ENCODE results near the gene DSP. TPM values are rescaled to one million over a fixed set of nuclear protein-coding genes. Genes with fewer than 3 reads are reported as not detected.

Gene DSP
- total and polyA plus RNA-seq, 2 experiments from 2014 or later, result 16.8 to 43.7 TPM

GRCh38 chr6:7578931-7579330, 37.5 kb downstream of the DSP start:
- H2AFZ ChIP-seq, result no peak overlapping the region
- Mint-ChIP-seq H3K4me1 (no peaks in the 10 kb centered on the region), H3K27me3 (ENCODE audit: insufficient read depth, low read depth, poor library complexity) (no peaks in the 10 kb centered on the region), H3K36me3 (ENCODE audit: low read depth) (peaks cover 36% of the 10 kb centered on the region), H3K9me3 (no peaks in the 10 kb centered on the region), H3K4me3 (no peak overlapping the region), H3K27ac (no peak overlapping the region)
- H3K9me2 ChIP-seq (ENCODE audit: insufficient read depth), result no peaks in the 10 kb centered on the region
- H3K4me3 ChIP-seq, result no peak overlapping the region
- peaks cover 23% of the 10 kb centered on the region for H3K36me3 ChIP-seq (ENCODE audit: insufficient read depth)
- no peak overlapping the region for H3K27ac ChIP-seq (ENCODE audit: low read depth)
- DNase-seq (ENCODE audit: low spot score) (no peak), ATAC-seq (no peak)
- no peaks in the 10 kb centered on the region; the same call in 1 of the 2 replicates for H4K20me1 ChIP-seq (replicated peaks; ENCODE audit: insufficient read depth)
- H3F3A ChIP-seq (replicated peaks; ENCODE audit: low read depth), result no peaks in the 10 kb centered on the region
- no peaks in the 10 kb centered on the region for H3K79me2 ChIP-seq (replicated peaks; ENCODE audit: insufficient read depth)
- no peak overlapping the region for H3K4me2 ChIP-seq
- no peaks in the 10 kb centered on the region for H3K27me3 ChIP-seq (ENCODE audit: insufficient read depth)
- no peak for TF ChIP-seq POLR2AphosphoS5 (IDR thresholded peaks at IDR 0.05; ENCODE audit: low read depth)
- H3K4me1 ChIP-seq (ENCODE audit: insufficient read depth), result no peaks in the 10 kb centered on the region

GRCh38 chr6:7579851-7580250, 38.4 kb downstream of the DSP start:
- Histone ChIP-seq H3K27ac (ENCODE audit: low read depth) (no peak overlapping the region), H3K4me3 (no peak overlapping the region), H3K36me3 (ENCODE audit: insufficient read depth) (peaks cover 19% of the 10 kb centered on the region), H2AFZ (no peak overlapping the region), H3K79me2 (replicated peaks; ENCODE audit: insufficient read depth) (no peaks in the 10 kb centered on the region), H3F3A (replicated peaks; ENCODE audit: low read depth) (no peaks in the 10 kb centered on the region), H3K9me2 (ENCODE audit: insufficient read depth) (no peaks in the 10 kb centered on the region), H4K20me1 (replicated peaks; ENCODE audit: insufficient read depth) (no peaks in the 10 kb centered on the region; the same call in 1 of the 2 replicates), H3K27me3 (ENCODE audit: insufficient read depth) (no peaks in the 10 kb centered on the region), H3K4me1 (ENCODE audit: insufficient read depth) (no peaks in the 10 kb centered on the region), H3K4me2 (no peak overlapping the region)
- TF ChIP-seq EZH2phosphoT487 (IDR thresholded peaks at IDR 0.05; ENCODE audit: unreplicated experiment) (no peak), ZNF114 (CRISPR knock-in tag; IDR thresholded peaks at IDR 0.05) (no peak), STAT1 (IDR thresholded peaks at IDR 0.05; ENCODE audit: unreplicated experiment) (no peak)
- TF ChIP-seq, protein P1, sequence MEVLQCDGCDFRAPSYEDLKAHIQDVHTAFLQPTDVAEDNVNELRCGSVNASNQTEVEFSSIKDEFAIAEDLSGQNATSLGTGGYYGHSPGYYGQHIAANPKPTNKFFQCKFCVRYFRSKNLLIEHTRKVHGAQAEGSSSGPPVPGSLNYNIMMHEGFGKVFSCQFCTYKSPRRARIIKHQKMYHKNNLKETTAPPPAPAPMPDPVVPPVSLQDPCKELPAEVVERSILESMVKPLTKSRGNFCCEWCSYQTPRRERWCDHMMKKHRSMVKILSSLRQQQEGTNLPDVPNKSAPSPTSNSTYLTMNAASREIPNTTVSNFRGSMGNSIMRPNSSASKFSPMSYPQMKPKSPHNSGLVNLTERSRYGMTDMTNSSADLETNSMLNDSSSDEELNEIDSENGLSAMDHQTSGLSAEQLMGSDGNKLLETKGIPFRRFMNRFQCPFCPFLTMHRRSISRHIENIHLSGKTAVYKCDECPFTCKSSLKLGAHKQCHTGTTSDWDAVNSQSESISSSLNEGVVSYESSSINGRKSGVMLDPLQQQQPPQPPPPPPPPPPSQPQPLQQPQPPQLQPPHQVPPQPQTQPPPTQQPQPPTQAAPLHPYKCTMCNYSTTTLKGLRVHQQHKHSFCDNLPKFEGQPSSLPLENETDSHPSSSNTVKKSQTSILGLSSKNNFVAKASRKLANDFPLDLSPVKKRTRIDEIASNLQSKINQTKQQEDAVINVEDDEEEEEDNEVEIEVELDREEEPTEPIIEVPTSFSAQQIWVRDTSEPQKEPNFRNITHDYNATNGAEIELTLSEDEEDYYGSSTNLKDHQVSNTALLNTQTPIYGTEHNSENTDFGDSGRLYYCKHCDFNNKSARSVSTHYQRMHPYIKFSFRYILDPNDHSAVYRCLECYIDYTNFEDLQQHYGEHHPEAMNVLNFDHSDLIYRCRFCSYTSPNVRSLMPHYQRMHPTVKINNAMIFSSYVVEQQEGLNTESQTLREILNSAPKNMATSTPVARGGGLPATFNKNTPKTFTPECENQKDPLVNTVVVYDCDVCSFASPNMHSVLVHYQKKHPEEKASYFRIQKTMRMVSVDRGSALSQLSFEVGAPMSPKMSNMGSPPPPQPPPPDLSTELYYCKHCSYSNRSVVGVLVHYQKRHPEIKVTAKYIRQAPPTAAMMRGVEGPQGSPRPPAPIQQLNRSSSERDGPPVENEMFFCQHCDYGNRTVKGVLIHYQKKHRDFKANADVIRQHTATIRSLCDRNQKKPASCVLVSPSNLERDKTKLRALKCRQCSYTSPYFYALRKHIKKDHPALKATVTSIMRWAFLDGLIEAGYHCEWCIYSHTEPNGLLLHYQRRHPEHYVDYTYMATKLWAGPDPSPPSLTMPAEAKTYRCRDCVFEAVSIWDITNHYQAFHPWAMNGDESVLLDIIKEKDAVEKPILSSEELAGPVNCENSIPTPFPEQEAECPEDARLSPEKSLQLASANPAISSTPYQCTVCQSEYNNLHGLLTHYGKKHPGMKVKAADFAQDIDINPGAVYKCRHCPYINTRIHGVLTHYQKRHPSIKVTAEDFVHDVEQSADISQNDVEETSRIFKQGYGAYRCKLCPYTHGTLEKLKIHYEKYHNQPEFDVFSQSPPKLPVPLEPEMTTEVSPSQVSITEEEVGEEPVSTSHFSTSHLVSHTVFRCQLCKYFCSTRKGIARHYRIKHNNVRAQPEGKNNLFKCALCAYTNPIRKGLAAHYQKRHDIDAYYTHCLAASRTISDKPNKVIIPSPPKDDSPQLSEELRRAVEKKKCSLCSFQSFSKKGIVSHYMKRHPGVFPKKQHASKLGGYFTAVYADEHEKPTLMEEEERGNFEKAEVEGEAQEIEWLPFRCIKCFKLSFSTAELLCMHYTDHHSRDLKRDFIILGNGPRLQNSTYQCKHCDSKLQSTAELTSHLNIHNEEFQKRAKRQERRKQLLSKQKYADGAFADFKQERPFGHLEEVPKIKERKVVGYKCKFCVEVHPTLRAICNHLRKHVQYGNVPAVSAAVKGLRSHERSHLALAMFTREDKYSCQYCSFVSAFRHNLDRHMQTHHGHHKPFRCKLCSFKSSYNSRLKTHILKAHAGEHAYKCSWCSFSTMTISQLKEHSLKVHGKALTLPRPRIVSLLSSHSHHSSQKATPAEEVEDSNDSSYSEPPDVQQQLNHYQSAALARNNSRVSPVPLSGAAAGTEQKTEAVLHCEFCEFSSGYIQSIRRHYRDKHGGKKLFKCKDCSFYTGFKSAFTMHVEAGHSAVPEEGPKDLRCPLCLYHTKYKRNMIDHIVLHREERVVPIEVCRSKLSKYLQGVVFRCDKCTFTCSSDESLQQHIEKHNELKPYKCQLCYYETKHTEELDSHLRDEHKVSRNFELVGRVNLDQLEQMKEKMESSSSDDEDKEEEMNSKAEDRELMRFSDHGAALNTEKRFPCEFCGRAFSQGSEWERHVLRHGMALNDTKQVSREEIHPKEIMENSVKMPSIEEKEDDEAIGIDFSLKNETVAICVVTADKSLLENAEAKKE (CRISPR knock-in tag; IDR thresholded peaks at IDR 0.05), result no peak
- Mint-ChIP-seq H3K27ac (no peak overlapping the region), H3K4me3 (no peak overlapping the region), H3K4me1 (no peaks in the 10 kb centered on the region), H3K36me3 (ENCODE audit: low read depth) (peaks cover 44% of the 10 kb centered on the region), H3K9me3 (no peaks in the 10 kb centered on the region), H3K27me3 (ENCODE audit: insufficient read depth, low read depth, poor library complexity) (no peaks in the 10 kb centered on the region)
- ATAC-seq (no peak), DNase-seq (ENCODE audit: low spot score) (no peak)

Measured in GM23338 (cell line).